ENCODE measurements around the gene BRWD1. TPM values are rescaled to one million over a fixed set of nuclear protein-coding genes. Genes with fewer than 3 reads are reported as not detected.

The BRWD1 gene
- 8.0 to 10.8 TPM (median 10.4 TPM) in 5 replicates for total RNA-seq (2022; extraction: Qiagen RNA extraction)

GRCh38 chr21:39313571-39314142 lies at the start of gene BRWD1:
BRWD1 (minus strand) TSS chr21:39313632; CDS start chr21:39313491, 141 bp downstream.

GRCh38 chr21:39348355-39349210 lies 35.2 kb upstream of the BRWD1 start, which contains the start of gene HMGN1:
HMGN1 (minus strand) TSS chr21:39349088; CDS start chr21:39348917, 171 bp downstream.

DNA sequence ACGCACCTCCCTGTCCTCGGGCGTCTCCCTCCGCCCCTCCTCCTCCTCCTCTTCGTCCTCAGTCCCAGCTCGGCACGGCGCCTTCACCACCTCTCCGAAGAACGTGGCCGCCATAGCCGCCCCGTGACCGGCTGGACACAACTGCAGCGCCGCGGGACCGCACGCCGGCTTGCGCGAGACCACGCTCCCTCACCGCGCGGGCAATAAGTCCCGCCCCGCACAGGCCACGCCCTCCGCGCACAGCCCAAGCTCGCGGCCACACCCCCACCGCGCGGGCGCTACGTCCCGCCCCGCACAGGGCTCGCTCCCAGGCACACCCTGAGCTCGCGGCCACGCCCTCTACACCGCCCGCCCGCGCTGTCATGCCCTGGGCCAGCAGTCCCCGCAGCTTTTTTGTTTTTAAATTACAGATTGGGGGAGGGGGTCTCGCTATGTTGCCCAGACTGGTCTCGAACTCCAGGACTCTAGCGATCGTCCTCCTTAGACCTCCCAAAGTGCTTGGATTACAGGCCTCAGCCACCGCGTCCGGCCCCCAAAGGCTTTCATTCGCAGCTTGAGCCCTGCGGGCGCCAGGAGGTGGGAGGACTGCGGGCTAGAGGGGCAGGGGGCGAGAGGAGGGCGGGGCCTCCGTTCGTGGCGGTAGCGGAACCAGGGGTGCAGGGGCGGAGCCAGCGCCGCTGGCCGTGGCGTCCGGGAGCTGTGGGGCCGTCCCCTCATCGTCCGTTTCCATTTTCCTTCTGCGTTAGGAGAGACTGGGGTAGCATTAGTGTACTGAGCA lies 130.0 kb downstream of the BRWD1 start, which contains the start of gene PSMG1:
TSS of gene PSMG1 (minus strand) at position 180 of the 778 bp plus-strand sequence. CDS start at position 114, 66 bp downstream.

Other genes with a start within 250 kb of the BRWD1 start
- 75.1 to 86.4 TPM (median 85.6 TPM) in 5 replicates for gene PSMG1, start 130.2 kb downstream of the BRWD1 start, total RNA-seq (2022; extraction: Qiagen RNA extraction)
- gene HMGN1, start 35.5 kb upstream of the BRWD1 start, total RNA-seq (2022; extraction: Qiagen RNA extraction) = 159 to 182 TPM (median 171 TPM) in 5 replicates
- 0.81 to 1.5 TPM (median 1.0 TPM) in 5 replicates for gene LCA5L, start 132.1 kb upstream of the BRWD1 start, total RNA-seq (2022; extraction: Qiagen RNA extraction)
- gene SH3BGR, start 138.3 kb upstream of the BRWD1 start, total RNA-seq (2022; extraction: Qiagen RNA extraction) = 0.49 to 0.95 TPM (median 0.73 TPM) in 5 replicates

All from A549 treated with AZD2906 at 1 μM for 4 hours (cell line).